ENCODE measurements around the gene MAB21L3.

Gene MAB21L3

DNA sequence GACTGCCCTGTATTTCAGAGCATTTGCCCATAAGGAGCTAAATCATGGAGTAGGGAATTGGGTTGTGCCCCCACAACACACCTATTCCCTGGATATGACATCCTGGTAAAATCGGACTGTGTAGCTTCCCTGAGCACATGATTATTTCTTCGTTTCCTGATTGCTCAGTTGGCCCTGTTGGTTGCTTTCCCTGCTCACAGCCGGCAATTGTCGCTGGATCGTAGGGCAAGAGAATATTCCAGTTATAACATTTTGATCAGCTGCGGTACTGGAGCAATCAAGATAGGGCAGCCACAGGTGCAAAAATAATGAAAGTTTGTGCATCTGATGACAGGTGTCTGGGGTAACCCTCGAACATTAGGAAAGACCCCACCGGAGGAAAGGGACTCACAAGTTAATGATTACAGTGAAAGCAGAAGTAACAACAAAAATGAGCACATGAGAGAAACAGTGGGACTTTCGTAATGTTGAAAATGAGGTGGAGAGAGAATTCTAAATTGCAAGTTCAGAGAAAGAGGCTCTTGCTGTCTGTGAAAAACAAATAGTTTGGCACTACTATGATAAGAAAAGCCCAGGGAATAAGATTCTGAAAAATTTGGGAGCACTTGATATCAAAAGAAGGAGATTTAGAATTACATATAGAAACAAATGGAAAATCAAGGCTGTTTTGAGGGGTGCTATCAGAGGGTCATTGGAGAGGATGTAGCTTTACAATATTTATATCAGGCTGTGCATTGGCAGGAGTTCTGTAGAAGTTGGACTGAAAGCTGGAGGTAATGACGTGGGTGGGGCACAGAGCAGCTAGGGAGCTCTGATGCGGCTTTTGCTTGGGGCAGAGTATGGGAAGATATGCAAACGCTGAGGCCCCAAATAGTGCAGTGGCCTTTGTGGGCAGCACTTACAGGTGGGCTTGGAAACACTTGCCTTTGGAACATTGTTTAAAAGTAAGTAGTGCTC lies at the start of gene MAB21L3:
Gene MAB21L3, plus strand, starts transcription at position 833 of the 957 bp plus-strand sequence. CDS start 1,217 bp downstream, outside the sequence.
- no peak for DNase-seq

DNA sequence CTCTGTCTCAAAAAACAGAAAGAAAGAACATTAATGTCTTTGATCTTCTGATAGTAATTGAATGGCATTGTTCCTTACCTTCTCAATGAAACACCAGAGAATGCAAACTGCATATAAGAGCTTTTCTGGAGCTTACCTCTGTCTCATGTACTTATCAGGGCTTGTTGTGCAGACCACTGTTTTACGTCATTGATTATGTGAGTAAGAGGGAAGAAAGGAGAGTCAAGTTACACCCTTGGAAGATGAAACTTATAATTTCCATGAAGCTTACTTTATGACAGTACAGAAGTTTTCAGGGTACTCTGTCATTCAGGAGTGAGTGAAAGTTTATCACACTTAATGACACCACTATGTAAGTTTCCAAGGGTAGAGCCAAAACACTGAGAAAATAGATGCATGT lies 49.0 kb upstream of the MAB21L3 start:
- DNase-seq, result no peak

DNA sequence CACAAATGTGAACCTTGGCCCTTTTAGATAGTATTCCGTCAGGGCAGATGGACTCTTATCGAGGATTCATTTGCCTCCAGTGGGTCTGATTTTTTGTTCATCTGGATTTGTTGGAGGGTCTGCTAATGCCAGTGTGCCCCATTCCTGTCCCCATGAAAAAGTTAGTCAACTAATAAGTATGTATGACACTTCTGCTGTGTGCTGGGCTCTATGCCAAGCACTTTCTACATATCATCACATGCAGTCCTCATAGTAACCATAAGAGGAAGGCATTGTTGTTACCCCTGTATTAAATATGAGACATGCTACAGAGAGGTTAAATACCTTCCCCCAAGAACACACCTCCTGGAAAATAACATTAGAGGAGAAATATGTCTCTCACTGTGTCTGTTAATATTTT lies 46.6 kb upstream of the MAB21L3 start:
- no peak for DNase-seq

DNA sequence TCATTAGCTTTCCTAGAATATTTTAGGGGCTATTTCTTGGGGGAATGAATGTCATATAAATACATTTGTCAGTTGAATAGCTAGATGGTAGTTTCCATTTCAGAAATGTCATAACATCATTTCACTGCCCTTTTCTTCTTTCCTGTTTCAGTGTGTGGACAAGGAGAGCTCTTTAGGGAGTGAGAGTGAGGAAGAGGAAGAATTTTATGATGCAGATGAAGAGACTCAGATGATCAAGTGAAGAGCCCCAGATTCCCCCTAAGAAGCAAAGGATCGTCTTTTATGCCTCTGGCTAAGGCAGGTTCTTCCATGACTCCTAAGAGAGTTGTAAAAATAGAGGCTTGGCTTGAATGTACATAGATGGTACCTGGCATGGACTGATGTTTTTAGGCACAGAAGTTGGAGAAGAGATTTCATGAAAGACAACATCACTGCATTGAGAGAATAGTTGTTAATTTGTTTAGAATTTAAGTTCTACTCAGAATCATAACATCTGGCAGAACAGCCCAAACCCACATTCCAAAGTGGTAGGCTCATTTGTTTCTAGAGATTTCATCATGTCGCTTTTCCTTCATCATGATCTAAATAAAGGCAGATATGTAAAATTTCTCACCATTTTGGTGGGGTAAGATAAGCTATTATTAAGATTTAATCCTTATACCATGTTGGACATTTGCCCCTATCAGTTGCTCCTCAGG lies 44.2 kb upstream of the MAB21L3 start:
- no peak for DNase-seq

DNA sequence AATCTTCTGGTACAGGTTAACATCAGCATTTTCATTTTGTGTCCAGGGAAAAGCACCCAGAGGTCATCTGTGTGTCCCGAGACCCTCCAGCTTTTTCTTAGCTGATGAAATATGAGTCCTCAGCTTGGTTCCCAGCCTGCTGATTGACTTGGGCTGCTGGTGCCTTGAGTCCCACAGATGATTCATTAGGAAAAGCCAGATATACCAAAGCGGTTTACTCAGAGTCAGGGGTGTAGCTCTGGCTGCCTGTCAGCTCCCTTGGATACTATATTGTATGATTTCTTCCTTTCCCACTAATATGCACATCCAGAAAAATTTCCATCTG lies 43.7 kb upstream of the MAB21L3 start:
- DNase-seq, result no peak

DNA sequence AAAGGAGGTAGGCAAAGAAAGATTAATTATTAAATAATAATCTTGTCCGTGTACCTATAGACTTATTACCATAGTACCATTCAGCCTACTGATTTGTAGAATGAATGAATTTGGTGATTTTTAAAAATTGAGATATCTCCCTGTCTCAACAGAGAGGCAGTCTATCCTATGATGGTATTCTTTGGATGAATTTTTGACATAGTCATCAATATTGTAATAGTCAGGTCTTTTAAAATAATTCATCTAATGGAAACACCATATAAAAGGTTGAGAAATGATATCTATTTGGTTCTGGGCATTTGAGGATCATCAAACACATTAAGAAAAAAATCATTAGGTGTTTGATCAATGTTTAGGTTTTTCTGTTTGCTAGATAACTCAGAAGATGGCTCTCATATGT lies 35.6 kb upstream of the MAB21L3 start:
- no peak for DNase-seq

DNA sequence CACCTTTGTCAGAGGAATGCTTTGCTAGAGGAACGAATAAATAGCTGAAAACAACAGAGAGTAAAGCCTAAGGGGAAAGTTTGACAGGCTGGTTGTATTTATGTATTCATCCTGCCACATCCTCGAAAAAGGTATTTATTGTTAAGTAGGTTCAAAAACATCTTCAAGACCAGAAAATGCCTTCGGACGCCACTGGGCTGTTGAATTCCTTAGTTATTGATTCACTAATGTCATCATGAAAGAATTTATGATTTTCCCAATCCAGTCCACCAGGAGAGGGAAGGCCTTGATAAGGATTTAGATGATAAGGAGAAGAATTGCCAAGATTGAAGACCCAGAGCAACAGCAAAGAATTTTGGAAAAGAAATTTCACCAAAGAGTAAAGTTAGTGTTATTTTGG lies 35.2 kb upstream of the MAB21L3 start:
- no peak for DNase-seq

DNA sequence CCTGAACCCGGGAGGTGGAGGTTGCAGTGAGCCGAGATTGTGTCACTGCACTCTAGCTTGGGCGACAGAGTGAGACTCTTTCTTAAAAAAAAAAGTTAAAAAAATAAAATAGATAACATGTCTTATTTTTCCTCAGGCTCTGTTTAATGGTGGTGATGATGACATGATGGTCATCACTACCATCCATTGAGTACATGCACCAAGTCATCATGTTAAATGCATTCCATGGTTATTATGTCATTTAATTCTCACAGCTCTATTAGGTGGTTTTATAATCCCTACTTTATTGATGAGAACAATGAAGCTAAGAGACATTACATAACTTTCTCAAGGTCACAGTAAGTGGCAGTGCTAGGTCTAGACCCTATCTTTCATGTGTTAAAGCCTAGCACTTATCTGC lies 34.4 kb upstream of the MAB21L3 start:
- DNase-seq, result no peak

DNA sequence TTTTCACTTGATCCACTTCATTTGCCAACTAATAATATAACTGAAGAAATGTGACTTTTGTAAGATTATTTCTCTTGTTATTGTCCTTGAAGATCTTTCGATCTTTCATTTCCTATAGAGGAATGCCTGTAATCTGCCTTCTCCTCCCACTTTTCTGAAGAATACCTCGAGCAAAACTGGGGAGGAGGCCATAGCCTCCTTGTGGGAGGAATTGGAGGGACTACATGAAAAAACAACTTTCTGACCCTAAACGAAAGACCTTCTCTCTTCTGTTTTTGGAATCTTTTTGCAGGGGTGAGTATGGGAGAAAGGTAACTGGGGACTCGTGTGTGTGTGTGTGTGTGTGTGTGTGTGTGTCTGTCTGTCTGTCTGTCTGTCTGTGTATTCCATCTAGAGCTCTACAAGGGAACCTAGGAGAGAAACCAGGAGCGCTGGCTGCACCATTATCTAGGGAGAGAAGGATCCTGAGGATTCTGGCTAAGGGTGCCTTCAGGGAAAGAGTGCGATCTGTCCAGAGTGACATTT lies 32.4 kb upstream of the MAB21L3 start:
- DNase-seq, result no peak

DNA sequence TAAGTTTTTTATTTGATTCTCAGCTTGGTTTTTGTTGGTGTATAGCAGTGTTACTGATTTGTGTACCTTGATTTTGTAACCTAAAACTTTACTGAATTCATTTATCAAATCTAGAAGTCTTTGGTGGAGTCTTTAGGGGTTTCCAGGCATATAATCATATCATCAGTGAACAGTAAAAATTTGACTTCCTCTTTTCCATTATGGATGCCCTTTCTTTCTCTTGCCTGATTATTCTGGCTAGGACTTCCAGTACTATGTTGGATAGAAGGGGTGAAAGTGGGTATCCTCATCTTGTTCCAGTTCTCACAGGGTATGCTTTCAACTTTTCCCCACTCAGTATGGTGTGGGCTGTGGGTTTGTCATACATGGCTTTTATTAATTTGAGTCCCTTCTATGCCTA lies 23.6 kb upstream of the MAB21L3 start:
- no peak for DNase-seq

DNA sequence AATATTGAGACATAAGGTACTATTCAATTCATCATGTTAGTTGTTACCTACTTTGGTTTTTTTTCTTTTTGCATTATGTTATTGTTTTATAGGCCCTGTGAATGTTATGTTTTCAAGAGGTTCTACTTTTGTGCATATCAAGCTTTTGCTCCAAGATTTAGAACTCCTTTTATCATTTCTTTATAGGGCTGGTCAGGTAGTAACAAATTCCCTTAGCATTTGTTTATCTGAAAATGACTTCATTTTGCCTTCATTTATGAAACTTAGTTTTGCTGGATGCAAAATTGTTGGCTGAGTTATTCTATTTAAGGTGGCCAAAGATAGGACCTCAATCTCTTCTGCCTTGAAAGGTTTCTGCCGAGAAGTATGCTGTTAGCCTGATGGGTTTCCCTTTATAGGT lies 21.3 kb upstream of the MAB21L3 start:
- no peak for DNase-seq

DNA sequence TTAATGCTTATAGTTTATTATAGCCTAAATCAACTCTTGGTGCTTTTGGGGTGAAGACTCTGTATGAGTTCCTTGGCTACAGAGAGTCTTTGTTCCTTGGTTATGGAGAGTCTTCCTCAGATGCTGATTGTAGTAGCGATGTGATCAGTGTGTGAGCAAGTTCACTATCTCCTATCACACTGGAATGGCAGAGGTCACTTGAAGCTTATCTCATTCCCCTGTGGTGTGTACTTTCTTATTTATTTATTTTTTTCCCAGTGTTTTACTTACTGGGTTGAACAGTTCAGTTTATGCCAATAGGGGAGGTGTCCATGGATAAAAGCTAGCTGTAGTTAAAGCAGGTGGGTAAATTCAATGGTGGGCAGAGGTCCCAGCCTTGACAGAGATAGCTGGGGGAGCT lies 20.1 kb upstream of the MAB21L3 start:
- DNase-seq, result no peak

DNA sequence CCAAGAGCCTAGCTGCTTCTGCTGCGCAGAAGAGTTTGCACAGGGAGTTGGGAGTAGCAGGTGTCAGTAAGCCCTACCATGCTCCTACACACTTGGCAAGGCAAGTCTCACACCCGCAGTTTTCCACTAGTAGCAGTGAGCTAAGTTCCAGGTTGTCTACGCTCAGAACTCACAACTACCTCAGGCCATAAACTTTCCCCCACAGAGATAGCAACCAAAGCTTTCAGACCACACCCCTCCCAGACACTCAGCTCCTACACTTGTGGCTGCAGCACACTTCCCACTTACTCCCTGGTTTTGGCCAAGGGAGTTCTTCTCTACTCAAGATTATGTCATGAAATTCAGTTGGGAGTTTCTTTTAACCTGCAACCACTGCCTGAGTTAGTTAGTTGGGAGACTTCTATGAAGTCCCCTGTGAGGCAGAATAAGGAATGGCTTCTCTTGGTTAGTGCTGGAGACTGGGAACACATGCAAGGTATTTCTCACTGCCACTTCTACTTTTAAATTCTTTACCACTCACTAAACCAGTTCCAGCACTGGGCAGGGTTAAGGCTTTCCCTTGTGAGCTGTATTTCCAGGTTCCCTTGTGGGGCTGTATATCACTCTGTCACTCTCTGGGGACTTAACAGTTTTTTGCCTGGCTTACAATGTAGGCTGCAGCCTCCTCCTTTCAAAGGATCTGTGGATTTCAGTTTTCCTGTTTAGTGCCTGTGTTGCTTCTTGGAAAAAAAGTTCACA lies 18.3 kb upstream of the MAB21L3 start:
- no peak for DNase-seq

DNA sequence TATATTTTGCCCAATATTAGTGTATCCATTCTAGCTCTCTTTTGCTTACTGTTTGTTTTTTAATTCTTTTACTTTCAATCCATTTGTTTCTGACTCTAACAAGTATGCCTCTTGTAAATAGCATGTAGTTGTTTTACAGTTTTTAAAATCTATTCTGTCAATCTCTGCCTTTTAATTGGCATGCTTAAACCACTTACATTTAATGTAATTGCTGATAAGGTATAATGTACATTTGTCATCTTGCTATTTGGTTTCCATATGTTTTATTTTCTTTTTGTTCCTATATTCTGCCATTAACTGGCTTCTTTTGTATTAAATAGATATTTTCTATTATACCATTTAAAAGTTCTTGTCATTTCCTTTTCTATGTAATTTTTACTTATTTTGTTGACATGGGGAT lies 16.2 kb upstream of the MAB21L3 start:
- no peak for DNase-seq

DNA sequence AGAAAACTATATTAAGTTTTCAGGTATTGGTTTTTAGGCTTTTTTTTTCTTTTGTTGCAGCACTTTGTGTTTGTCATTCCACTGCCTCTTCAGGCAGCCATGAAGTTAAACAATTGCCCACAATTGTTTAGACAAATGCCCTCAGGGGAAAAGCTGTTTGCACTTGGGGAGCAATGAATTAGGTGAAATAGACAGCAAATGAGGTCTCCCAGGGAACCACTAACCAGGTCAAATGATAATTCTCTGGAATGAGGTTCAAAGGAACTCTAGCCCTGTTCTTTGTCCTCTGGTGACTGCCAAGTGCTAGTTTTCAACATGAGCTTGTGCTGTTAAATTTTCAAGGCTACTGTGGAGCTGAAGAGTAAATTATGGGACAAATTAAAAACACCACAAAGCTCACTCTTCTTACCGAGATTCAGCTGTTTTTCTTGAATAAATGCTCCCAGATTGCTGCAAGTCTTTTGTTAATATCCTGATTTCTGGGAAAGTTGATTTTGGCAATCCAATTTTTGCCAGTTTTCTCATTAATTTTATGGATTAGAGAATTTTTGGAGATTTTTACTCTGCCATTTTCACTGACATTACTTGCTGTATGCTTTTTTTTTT lies 15.1 kb upstream of the MAB21L3 start:
- no peak for DNase-seq

DNA sequence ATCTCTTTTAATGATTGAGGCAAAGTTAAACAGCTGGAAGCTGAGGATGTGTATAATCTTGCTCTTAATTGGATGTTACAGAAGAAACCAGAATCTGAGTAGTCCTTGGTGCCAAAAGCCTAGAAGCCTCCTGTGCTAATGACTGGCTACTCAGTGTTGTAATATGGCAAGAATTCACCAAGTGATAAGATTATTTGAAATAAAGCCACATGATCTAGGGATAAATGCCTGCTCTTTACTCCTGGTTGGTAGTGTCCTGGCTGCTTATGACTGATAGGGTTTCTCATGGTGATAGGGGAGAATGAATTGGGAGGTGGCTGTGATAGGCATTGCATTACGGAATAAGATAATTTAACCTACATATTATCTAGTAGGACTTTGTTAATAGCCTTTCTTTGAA lies 13.6 kb upstream of the MAB21L3 start:
- no peak for DNase-seq

DNA sequence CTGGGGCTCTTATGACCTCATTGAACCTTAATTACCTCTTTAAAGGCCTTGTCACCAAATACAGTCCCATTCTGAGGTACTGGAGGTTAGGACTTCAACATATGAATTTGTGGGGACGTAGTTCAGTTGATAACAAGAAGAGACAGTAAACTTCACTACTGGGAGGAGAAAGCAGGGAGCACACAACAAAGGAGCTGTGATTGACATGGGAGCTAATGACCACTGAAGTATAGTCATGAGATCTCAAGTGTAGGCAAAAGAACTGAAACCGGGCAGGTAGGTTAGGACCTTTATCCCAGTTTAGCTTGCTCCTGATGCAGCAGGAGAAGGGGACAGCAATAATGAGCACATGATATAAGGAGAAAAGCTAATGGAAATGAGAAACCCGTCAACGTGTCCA lies 11.8 kb upstream of the MAB21L3 start:
- no peak for DNase-seq

DNA sequence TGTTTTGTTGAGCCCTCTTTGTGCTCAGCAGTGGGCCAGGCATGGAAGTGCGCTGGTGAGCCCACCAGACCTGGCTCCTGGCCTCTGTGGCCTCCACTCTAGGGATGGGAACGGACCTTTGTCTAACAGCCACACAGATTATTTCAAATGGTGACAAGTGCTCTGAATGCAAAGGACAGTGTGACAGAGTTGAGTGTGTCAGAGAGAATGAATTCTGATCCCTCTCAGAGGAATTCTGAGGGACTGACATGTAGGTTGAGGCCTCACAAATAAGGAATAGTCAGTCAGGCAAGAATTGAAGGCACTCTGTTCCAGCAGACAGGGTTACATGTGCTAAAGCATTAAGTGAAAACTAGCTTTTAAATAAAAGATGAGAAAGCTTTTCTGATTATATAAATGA lies 11.3 kb upstream of the MAB21L3 start:
- DNase-seq, result no peak

DNA sequence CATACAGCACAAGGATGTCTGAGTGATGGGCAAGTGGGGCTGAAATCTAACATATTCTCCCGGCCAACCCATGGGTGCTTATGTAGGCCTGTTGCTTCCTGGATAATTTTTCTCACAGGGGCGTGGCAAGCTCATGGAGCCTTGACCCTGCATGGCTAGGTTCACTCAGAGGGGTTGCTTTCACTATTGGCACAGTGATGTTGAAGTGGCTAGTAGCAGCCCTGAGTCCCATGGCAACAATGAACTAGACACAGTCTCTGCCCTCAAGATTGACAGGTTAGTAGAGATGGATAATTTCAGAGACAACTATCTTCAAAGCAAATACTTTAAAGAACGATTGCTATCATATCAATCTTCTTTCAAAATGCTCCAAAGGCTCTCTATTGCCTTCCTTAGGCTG lies 6.5 kb upstream of the MAB21L3 start:
- no peak for DNase-seq

DNA sequence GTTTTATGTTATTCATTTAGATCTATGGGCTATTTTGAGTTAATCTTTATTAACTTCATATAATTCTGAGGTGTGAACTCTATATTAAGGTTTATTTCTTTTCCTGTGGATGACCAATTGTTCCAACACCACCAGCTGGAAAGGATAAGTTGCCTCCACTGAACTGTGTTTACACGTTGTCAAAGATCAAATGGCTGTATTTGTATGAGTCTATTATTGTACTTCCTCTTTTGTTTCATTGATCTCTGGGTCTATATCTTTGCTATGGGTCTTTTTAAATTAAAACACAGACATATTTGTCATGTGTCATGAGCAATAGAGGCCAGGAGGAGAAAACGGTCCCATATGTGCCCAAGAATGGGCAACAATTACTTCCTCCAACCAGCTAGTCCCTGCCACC lies 5.2 kb upstream of the MAB21L3 start:
- no peak for DNase-seq

DNA sequence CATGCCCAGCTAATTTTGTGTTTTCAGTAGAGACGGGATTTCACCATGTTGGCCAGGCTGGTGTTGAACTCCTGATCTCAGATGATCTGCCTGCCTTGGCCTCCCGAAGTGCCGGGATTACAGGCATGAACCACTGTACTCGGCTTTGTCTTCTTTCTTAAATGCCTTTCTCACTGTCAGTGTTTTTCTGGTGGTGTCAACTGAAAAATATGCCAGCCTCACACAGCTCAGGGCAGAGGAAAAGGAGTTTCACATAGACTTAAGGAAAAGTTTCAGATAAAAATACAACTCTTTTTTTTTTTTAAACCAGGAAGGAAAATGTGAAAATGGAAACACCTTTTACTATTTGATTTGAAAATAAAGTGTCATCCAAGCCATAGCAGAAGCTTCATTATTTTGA lies 4.6 kb upstream of the MAB21L3 start:
- DNase-seq, result no peak

DNA sequence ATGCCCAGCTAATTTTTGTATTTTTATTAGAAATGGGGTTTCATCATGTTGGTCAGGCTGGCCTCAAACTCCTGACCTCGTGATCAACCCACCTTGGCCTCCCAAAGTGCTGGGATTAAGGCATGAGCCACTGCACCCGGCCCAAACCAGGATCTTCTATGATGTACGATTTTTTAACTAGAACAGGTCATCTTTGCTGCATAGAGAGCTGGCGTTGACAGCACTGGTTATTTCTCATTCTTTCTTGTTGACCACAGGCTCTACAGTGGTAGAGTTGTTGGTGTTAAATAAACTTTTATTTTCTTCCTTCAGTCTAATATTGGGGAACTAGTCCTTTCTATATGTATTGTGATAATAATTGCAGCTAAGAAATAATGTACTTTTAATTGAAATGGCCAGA lies 3.8 kb upstream of the MAB21L3 start:
- DNase-seq, result no peak

DNA sequence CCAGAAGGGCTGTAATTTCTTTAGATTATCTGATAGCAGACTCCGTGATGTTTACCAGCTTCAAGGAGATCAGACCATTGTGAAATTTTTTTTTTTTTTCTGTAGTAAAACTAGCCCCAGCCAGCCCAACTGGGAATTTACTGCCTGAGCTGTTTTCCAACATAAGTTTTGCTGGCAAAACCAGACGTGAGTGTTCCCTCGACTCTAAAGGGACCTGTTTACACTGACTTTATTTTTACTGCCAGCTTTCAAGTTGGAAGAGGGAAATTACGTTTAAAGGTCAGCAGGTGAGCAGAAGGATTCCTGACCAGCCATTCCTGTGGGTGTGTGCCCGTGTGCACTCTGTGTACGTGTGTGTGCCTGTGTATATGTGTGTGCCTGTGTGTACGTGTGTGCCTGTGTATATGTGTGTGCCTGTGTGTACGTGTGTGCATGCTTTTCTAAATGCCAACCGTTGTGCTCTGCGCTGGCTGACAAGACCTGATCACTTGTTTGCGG lies 374 bp downstream of the MAB21L3 start:
- DNase-seq, result no peak
